ENCODE results near the gene SIPA1. TPM values are rescaled to one million over a fixed set of nuclear protein-coding genes. Genes with fewer than 3 reads are reported as not detected.
"Not testable (repeated sequence)": the region's sequence is repeated elsewhere in the genome, so short reads cannot be mapped to it uniquely, and the experiment has no call there.

Gene SIPA1
- total RNA-seq, 1 donor from 2014 or later, result 22.5 TPM

DNA sequence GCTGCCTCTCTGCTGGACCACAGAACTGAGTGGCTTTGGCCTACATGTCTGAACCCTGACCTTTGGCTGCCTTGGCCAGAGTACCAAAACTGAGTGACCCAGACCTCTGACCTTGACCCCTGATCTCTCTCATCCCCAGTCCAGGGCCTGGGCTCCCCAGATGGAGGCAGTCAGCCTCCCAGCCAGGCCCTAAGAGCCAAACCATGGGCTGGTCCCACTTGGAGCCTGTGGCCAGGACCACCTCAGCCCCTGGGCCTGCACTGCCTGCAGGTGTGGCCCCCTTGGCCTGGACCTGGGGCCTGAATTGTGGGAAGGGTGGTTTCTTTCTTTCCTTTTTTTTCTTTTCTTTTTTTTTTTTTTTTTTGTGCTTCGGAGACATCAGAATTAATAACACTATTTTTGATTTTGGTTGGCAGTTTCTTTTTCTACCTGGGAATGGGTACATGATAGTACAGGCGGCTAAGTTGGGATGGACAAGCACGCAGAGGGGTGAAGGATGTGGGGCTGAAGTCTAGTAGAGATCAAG lies 806 bp upstream of the SIPA1 start:
- intact Hi-C loops (cut with DNase I), result loop anchor here (10.0 kb wide), 1 partner anchor 68 kb away; no protein-coding TSS in a partner anchor
- ATAC-seq (ENCODE audit: poor library complexity), result no peak
- DNase-seq, result no peak

DNA sequence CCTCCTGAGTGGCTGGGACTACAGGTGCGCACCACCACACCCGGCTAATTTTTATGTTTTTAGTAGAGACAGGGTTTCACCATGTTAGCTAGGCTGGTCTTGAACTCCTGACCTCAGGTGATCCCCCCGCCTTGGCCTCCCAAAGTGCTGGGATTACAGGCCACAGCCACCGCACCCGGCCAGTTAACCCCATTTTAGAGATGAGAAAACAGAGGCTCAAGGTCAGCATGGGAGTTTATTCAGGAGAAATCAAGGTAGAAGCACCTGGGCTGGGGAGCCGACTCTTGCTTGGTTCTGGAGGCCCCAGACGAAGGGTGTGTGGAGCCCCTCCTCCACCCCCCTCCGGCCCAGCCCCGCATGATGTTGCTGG lies 1.3 kb downstream of the SIPA1 start:
- ATAC-seq (ENCODE audit: poor library complexity); DNase-seq: not testable (repeated sequence)
- intact Hi-C loops (cut with DNase I), result loop anchor here (10.0 kb wide), 1 partner anchor 66 kb away; no protein-coding TSS in a partner anchor

DNA sequence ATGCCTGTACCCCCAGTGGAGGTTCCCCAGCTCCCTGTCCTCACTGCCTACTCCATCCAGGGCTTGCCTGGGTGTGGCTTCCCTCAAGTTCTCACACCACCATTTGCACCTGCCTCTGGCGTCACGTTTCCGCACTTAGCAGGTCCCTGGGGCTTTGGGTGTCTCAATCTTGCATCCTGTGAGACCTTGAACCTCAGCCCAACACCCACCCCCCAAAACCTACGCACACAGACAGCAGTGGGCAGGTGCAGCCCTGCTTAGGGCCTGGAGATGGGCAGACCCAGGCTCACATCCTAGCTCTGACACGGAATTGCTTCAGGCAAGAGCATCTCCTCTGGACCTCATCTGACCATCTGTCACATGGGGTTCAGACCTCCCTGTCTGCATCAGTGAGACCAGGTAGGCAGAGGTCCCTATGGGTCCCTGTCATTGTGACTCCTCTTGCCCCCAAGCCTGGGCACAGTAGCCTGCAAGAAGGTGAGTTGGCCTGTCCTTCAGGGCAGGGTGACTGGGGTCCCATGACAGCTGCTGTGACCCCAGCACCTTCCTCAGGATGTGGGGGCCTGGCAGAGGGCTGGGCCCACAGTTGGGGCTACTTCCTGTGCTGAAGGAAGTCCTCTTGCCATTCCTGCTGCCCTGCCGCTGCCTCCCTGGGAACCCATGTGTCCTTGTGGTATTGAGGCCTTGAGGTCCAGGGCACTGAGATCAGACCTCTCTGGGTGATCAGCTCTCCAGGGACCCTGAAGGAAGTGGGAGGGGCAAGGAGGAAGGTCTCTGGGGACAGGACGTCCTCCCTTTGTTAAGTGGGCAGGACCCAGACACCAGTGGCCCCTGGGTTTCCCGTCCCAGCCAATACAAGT lies 2.0 kb downstream of the SIPA1 start:
- intact Hi-C loops (cut with DNase I), result loop anchor here (10.0 kb wide), 1 partner anchor 65 kb away; no protein-coding TSS in a partner anchor
- DNase-seq (peak; percentile 61), ATAC-seq (ENCODE audit: poor library complexity) (peak; percentile 1)

DNA sequence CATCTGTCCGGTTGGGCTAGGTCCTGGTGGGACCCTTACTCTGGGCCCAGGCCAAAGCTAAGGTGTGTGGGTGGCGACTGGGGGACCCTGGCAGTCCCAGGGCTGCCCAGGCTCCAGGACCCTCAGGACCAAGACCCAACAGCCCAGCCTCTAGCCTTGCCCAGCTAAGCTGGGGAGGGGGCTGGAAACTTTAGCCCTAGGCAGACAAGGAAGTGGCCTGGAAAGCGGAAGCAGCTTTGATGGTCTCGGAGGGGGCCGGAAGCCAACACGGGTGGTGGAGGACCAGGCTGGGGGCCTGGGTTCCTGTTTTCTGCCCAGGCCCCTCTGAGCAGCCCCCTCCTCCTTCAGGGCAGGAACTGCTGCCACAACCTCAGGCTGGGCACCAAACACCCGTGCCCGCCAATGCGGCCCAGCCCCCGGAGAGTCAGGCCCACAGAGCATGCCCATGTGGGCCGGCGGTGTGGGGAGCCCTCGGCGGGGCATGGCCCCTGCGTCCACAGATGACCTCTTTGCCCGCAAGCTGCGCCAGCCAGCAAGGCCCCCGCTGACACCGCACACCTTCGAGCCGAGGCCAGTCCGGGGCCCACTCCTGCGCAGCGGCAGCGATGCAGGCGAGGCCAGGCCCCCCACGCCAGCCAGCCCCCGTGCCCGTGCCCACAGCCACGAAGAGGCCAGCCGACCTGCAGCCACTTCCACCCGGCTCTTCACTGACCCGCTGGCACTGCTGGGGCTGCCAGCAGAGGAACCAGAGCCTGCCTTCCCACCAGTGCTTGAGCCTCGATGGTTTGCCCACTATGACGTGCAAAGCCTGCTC lies 2.8 kb downstream of the SIPA1 start:
- intact Hi-C loops (cut with DNase I), result no loop called here
- DNase-seq (peak; percentile 81), ATAC-seq (ENCODE audit: poor library complexity) (peak; percentile 6)

DNA sequence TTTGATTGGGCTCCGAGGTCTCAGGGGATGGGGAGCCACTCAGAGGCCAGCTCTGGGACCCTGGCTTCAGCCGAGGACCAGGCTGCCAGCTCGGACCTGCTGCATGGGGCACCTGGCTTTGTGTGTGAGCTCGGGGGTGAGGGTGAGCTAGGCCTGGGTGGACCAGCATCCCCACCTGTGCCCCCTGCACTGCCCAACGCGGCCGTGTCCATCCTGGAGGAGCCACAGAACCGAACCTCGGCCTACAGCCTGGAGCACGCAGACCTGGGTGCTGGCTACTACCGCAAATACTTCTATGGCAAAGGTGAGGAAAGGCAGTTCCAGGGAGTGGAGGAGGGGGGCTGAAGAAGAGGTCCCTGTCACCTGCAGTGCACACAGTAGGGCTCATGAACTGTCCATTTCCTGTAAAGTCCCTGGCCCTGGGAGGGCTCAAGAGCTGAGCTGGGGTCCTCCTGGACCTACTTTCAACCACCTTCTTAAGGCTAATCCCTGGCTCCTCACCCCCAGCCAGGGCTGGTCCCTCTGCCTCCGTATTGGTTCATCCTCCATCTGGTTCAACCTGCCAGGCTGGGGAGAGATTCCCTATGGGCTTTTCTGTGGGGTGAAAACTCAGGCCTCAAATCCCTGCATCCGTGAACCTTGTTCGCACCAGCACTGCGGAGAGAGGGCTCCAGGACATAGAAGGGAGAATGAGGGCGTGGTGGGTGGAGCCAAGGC lies 3.6 kb downstream of the SIPA1 start:
- DNase-seq (no peak), ATAC-seq (ENCODE audit: poor library complexity) (no peak)
- intact Hi-C loops (cut with DNase I), result no loop called here

DNA sequence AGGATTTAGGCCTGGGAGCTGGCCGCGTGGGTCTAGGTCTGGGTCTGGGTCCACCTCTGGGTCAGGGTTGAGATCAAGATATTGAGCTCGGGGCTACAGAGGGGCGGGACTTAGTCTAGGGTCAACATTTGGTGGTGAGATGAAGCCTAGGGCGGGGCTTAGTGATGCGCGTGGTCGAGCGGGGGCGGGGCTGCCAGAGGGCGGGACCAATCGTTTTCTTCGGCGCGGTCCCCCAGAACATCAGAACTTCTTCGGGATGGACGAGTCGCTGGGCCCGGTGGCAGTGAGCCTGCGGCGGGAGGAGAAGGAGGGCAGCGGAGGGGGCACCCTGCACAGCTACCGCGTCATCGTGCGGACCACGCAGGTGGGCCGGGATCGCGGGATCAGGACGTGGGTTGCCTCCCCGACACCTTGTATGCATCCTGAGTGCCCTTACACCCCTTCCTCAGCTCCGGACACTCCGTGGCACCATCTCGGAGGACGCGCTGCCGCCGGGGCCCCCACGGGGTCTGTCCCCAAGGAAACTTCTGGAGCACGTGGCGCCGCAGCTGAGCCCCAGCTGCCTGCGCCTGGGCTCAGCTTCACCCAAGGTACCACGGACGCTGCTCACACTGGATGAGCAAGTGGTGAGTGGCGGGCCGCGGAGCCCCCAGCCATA lies 4.2 kb downstream of the SIPA1 start:
- intact Hi-C loops (cut with DNase I), result no loop called here
- DNase-seq, result no peak
- no peak for ATAC-seq (ENCODE audit: poor library complexity)

DNA sequence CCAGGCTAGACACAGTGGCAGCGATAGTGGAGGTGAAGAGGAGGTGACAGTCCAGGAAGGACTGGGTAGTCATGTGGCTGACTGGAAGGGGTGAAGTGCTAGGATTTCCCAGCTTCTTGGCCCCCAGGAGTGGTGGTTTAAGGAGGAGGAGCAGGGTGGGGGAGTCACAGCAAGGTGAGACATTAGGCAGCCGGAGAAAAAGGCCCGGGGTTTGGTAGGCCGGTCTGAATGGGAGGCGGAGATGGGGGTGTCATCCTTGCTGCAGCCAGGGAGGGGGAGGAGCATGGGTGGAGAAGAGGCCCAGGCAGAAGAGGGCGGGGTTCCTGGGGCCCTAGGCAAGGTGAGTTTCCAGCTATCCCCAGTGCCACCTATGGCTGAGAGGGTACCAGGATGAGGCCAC lies 6.1 kb downstream of the SIPA1 start:
- intact Hi-C loops (cut with DNase I), result no loop called here
- ATAC-seq (ENCODE audit: poor library complexity), result no peak
- DNase-seq, result no peak

DNA sequence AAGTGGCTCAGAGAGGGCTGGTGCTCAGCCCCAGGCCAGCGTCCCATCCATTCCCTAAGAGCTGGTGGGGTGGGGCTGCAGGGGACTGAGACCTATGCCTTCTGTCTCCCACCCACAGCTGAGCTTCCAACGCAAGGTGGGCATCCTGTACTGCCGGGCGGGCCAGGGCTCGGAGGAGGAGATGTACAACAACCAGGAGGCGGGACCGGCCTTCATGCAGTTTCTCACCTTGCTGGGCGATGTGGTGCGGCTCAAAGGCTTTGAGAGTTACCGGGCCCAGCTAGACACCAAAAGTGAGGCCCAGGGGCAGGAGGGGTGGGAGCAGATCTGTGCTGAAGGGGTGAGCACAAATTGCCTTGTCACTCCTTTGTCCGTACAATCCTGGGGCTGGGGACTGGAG lies 6.9 kb downstream of the SIPA1 start:
- DNase-seq (no peak), ATAC-seq (ENCODE audit: poor library complexity) (no peak)
- intact Hi-C loops (cut with DNase I), result no loop called here

DNA sequence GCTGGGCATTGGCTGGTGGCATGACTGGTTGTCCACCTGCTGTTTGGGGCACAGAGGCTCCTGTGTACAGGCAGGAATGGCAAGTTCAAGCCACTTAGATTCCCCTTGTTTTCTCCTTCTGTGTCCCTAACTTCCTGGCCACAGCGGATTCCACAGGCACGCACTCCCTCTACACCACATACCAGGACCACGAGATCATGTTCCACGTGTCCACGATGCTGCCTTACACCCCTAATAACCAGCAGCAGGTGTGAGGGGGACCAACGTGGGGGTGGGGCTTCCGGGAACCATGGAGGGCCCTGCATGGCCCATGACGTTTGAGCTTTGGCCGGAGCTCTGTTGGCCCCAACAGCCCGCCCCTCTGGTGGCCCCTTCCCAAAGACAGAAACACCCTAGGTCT lies 7.8 kb downstream of the SIPA1 start:
- intact Hi-C loops (cut with DNase I), result no loop called here
- no peak for DNase-seq
- ATAC-seq (ENCODE audit: poor library complexity), result no peak

DNA sequence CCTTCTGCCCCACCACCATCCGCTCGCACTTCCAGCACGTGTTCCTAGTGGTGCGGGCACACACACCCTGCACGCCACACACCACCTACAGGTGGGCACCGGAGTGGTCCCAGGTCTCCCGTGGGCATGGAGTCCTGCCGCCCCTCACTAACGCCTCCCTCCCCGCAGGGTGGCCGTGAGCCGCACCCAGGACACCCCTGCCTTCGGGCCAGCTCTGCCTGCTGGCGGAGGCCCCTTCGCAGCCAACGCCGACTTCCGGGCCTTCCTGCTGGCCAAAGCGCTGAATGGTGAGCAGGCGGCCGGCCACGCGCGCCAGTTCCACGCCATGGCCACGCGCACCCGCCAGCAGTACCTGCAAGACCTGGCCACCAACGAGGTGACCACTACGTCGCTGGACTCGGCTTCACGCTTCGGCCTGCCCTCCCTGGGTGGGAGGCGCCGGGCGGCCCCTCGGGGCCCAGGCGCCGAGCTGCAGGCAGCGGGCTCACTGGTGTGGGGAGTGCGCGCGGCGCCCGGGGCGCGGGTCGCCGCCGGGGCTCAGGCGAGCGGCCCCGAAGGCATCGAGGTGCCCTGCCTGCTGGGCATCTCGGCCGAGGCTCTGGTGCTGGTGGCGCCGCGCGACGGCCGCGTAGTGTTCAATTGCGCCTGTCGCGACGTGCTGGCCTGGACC lies 8.5 kb downstream of the SIPA1 start:
- intact Hi-C loops (cut with DNase I), result no loop called here
- DNase-seq (no peak), ATAC-seq (ENCODE audit: poor library complexity) (no peak)

DNA sequence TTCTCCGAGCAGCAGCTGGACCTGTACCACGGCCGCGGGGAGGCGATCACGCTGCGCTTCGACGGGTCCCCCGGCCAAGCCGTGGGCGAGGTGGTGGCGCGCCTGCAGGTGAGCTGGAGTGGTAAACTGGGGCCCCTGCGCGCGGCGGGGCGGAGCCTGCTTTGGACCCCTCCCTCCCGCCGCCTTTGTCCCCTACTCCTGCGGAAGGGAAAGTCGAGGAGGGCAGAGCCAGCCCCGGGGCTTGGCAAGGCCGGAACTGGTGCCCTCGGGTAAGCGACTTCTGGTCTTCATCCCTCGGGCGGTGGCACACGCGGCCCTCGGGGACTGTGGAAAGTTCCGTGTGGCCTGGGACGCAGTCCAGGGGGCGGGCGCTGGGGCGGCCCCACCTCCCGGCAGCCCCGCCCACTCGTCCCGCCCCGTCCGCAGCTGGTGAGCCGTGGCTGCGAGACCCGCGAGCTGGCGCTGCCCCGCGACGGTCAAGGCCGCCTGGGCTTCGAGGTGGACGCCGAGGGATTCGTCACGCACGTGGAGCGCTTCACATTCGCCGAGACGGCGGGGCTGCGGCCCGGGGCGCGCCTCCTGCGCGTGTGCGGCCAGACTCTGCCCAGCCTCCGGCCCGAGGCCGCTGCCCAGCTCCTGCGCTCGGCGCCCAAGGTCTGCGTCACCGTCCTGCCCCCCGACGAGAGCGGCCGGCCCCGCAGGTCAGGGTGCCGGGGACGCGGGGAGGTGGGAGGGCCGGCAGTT lies 9.2 kb downstream of the SIPA1 start:
- DNase-seq (no peak), ATAC-seq (ENCODE audit: poor library complexity) (peak; percentile 14)
- intact Hi-C loops (cut with DNase I), result no loop called here

DNA sequence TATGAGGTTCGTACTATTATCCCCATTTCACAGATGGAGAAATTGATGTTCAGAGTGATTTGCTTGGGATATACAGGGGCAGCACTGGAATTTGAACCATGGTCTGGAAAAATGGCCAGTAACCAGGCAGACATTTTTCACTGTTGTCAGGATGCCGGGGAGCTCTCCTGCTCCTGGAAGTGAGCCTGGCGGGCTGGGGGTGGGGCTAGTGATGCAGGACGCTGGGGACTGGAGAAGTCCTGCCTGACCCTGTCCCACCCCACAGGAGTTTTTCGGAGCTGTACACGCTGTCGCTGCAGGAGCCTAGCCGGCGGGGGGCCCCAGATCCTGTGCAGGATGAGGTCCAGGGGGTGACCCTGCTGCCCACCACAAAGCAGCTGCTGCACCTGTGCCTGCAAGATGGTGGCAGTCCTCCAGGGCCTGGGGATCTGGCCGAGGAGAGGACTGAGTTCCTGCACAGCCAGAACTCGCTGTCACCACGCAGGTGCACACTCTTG lies 11.1 kb downstream of the SIPA1 start:
- ATAC-seq (ENCODE audit: poor library complexity) (no peak), DNase-seq (no peak)
- intact Hi-C loops (cut with DNase I), result no loop called here

DNA sequence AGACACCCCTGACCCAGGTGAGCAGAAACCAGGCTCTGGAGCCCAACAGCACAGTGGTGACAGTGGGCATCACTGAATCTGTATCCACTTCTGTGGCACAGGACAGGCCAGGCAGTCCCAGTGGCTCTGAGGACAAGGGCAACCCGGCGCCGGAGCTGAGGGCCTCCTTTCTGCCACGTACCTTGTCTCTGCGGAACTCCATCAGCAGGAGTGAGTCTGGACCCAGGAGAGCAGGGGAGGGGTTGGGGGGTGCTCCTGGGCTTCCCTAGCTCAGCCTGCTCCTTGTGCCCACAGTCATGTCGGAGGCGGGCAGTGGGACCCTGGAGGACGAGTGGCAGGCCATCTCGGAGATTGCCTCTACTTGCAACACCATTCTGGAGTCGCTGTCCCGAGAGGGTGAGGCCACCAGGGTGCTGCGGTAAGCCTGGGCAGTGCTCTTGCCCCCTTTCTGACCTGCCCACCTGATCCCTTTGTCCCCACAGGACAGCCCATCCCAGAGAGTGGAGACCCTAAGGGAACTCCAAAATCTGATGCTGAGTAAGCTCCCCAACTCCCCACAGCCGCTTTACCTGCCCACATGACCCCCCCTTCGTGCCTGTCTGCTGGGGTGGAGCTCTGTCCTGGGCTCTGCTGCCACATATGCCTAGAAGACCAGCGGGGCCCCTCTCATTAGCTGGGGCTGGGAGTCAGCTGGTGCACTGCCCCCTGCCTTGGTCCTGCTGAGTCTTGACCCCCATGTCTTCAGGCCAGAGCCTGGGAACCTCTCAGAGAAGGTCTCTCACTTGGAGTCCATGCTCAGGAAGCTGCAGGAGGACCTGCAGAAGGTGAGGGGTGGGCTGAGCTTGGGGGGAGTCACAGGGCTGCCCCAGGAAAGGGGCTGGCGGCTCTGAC lies 12.0 kb downstream of the SIPA1 start:
- intact Hi-C loops (cut with DNase I), result no loop called here
- DNase-seq, result no peak

DNA sequence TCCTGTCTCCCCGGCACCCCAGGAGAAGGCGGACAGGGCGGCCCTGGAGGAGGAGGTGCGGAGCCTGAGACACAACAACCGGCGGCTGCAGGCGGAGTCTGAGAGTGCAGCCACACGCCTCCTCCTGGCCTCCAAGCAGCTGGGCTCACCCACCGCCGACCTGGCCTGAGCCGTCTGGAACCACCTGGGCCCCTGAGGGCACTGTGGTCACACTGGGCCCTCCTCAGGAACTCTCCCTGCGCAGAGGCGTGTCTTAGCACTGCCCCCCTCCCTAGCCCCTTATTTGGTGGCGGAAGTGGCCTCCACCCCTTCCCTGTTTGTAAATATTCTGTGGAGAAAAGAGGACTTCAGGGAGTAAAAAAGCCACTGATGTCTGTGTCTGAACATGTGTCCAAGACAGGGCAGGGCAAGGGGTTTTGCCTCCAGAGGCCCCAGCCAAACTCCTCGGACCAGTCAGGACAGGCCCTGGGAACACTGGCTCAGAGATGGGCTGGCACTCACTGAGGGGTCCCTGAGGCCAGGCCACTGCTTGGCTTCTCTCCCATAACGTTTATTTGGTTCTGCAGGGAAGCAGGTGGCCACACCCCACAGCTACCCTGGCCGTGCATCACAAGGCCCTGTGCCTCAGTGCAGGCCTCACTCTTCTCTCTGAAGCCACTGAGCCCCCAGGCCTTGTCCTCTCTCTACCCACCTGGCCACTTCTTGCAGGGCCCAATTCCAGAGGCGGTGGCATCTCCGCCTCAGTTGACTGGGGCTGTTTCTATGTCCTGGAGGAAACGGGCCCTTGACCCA lies 12.8 kb downstream of the SIPA1 start:
- intact Hi-C loops (cut with DNase I), result no loop called here
- ATAC-seq (ENCODE audit: poor library complexity) (no peak), DNase-seq (no peak)

More for the DNA sequence above, 12.0 kb downstream of the SIPA1 start:
- no peak for ATAC-seq (ENCODE audit: poor library complexity)

DNA sequence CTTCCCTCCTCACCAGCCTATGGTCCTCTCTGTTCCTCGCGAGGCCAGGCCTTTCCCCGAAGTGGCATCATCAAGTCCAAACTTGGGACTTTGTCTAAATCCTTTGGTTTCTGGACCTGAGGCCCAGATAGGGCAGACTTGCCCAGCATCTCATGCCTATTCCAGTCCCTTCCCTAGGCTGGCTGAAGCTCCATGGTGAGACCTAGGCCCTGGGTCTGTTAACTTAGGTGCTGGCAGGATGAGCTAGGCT lies 13.4 kb downstream of the SIPA1 start:
- intact Hi-C loops (cut with DNase I), result no loop called here
- DNase-seq (no peak), ATAC-seq (ENCODE audit: poor library complexity) (no peak)

All from Right ventricle myocardium superior (tissue), 1 donor.